HG02798 (cell line): Measurements from ENCODE around the gene FSTL4.
"Not testable (repeated sequence)": the region's sequence is repeated elsewhere in the genome, so short reads cannot be mapped to it uniquely, and the experiment has no call there.

Experiments
- ATAC-seq: cut with Tn5 transposase; IDR thresholded peaks from one replicate; pipeline ENCODE4 v1.9.1; 2021; ENCODE audit warnings: mild to moderate bottlenecking; ENCODE audit not compliant: unreplicated experiment, poor library complexity

FSTL4 gene

GRCh38 chr5:133170756-133171387 is 441.5 kb downstream of the FSTL4 start:
- not testable (repeated sequence) for ATAC-seq

GRCh38 chr5:133164759-133165158 is 447.6 kb downstream of the FSTL4 start:
- ATAC-seq: no peak

GRCh38 chr5:133163839-133164238 is 448.5 kb downstream of the FSTL4 start:
- ATAC-seq: no peak

GRCh38 chr5:133159543-133159942 is 452.8 kb downstream of the FSTL4 start:
- ATAC-seq: no peak

- no peak for ATAC-seq
Measured at GRCh38 chr5:133155326-133155969, 456.9 kb downstream of the FSTL4 start.

- ATAC-seq: no peak
Measured at GRCh38 chr5:133154274-133155075, 457.9 kb downstream of the FSTL4 start.

- no peak for ATAC-seq
Measured at GRCh38 chr5:133150909-133151544, 461.3 kb downstream of the FSTL4 start.

GRCh38 chr5:133149345-133149744 is 463.0 kb downstream of the FSTL4 start:
- no peak for ATAC-seq

GRCh38 chr5:133147815-133148567 is 464.4 kb downstream of the FSTL4 start:
- no peak for ATAC-seq

- ATAC-seq: no peak
Measured at GRCh38 chr5:133147411-133147810, 464.9 kb downstream of the FSTL4 start.
